Dendritic cell treated with granulocyte-macrophage colony-stimulating factor and Interleukin-4, amounts not matched to agents 40 ng/mL and 50 ng/mL, for 4 days (primary cell): ENCODE data around the gene TAF11L7.
"Not testable (repeated sequence)": the region's sequence is repeated elsewhere in the genome, so short reads cannot be mapped to it uniquely, and the experiment has no call there.

Source experiments
- H3K27ac Mint-ChIP-seq: one replicate; pipeline ENCODE4 v1.8.0; 2022; ENCODE audit warnings: mild to moderate bottlenecking, mixed read lengths
- H3K27me3 Mint-ChIP-seq: one replicate; pipeline ENCODE4 v1.8.0; 2022; ENCODE audit warnings: mild to moderate bottlenecking, mixed read lengths
- H3K36me3 Mint-ChIP-seq: one replicate; pipeline ENCODE4 v1.8.0; 2022; ENCODE audit warnings: low read depth, mixed read lengths
- H3K4me1 Mint-ChIP-seq: one replicate; pipeline ENCODE4 v1.8.0; 2022; ENCODE audit warnings: low read depth, mixed read lengths
- H3K4me3 Mint-ChIP-seq: one replicate; pipeline ENCODE4 v1.8.0; 2022; ENCODE audit warnings: mild to moderate bottlenecking, moderate library complexity, mixed read lengths
- H3K9me3 Mint-ChIP-seq: one replicate; pipeline ENCODE4 v1.8.0; 2022; ENCODE audit warnings: mixed read lengths
- intact Hi-C: fragments of 100-400 bp; cut with micrococcal nuclease; formaldehyde crosslinking; loops from one replicate; pipeline ENCODE4 v1.15.0; 2022

TAF11L7 gene

GRCh38 chr5:17585658-17586057 lies at the start of gene TAF11L7:
TAF11L7 (minus strand) TSS chr5:17585758.
- intact Hi-C loops, H3K27ac Mint-ChIP-seq, H3K4me1 Mint-ChIP-seq, H3K36me3 Mint-ChIP-seq, H3K9me3 Mint-ChIP-seq, H3K4me3 Mint-ChIP-seq, H3K27me3 Mint-ChIP-seq: not testable (repeated sequence)

GRCh38 chr5:17634160-17634559 lies 48.6 kb upstream of the TAF11L7 start, which contains the start of gene TAF11L14:
TAF11L14 (plus strand) TSS chr5:17634460.
- intact Hi-C loops = no loop called here
- H3K36me3 Mint-ChIP-seq = no peaks in the 10 kb centered on the region
- peaks cover 17% of the 10 kb centered on the region for H3K9me3 Mint-ChIP-seq
- H3K4me3 Mint-ChIP-seq = no peak within 1 kb of the TSS
- H3K27ac Mint-ChIP-seq = no peak within 1 kb of the TSS
- H3K4me1 Mint-ChIP-seq = no peaks in the 10 kb centered on the region
- H3K27me3 Mint-ChIP-seq = no peaks in the 10 kb centered on the region

- H3K9me3 Mint-ChIP-seq = peaks cover 17% of the 10 kb centered on the region
- H3K27ac Mint-ChIP-seq, H3K4me1 Mint-ChIP-seq: not testable (repeated sequence)
Observed at GRCh38 chr5:17631788-17632187, 46.2 kb upstream of the TAF11L7 start, which contains the start of gene TAF11L13. TAF11L13 (plus strand) TSS chr5:17632088.

GRCh38 chr5:17625686-17626085 lies 40.1 kb upstream of the TAF11L7 start:
- Mint-ChIP-seq H3K27me3 (no peaks in the 10 kb centered on the region), H3K4me3 (no peak overlapping the region), H3K4me1 (no peaks in the 10 kb centered on the region), H3K27ac (no peak overlapping the region), H3K36me3 (no peaks in the 10 kb centered on the region), H3K9me3 (peaks cover 19% of the 10 kb centered on the region)
- intact Hi-C loops = no loop called here

More at GRCh38 chr5:17631788-17632187, 46.2 kb upstream of the TAF11L7 start, which contains the start of gene TAF11L13:
- H3K27me3 Mint-ChIP-seq, intact Hi-C loops, H3K4me3 Mint-ChIP-seq, H3K36me3 Mint-ChIP-seq: not testable (repeated sequence)

- intact Hi-C loops = no loop called here
- no peak overlapping the region for H3K27ac Mint-ChIP-seq
- H3K27me3 Mint-ChIP-seq = no peaks in the 10 kb centered on the region
- H3K9me3 Mint-ChIP-seq = peaks cover 27% of the 10 kb centered on the region
- no peaks in the 10 kb centered on the region for H3K4me1 Mint-ChIP-seq
- H3K36me3 Mint-ChIP-seq = no peaks in the 10 kb centered on the region
- H3K4me3 Mint-ChIP-seq = no peak overlapping the region
Observed at GRCh38 chr5:17620627-17621026, 35.1 kb upstream of the TAF11L7 start.

GRCh38 chr5:17619354-17619753 lies 33.8 kb upstream of the TAF11L7 start:
- H3K4me1 Mint-ChIP-seq = no peaks in the 10 kb centered on the region
- H3K9me3 Mint-ChIP-seq = peaks cover 36% of the 10 kb centered on the region
- no peak overlapping the region for H3K27ac Mint-ChIP-seq
- H3K36me3 Mint-ChIP-seq = no peaks in the 10 kb centered on the region
- no peaks in the 10 kb centered on the region for H3K27me3 Mint-ChIP-seq
- intact Hi-C loops = no loop called here
- no peak overlapping the region for H3K4me3 Mint-ChIP-seq

- Mint-ChIP-seq H3K27me3 (no peaks in the 10 kb centered on the region), H3K4me3 (no peak overlapping the region), H3K36me3 (no peaks in the 10 kb centered on the region), H3K27ac (no peak overlapping the region), H3K9me3 (peaks cover 16% of the 10 kb centered on the region), H3K4me1 (no peaks in the 10 kb centered on the region)
- intact Hi-C loops = no loop called here
Observed at GRCh38 chr5:17614872-17615605, 29.5 kb upstream of the TAF11L7 start.

GRCh38 chr5:17610092-17610491 lies 24.5 kb upstream of the TAF11L7 start, which contains the start of gene TAF11L12:
TAF11L12 (plus strand) TSS chr5:17610392.
- H3K9me3 Mint-ChIP-seq, H3K36me3 Mint-ChIP-seq, H3K4me1 Mint-ChIP-seq, intact Hi-C loops, H3K27me3 Mint-ChIP-seq, H3K4me3 Mint-ChIP-seq, H3K27ac Mint-ChIP-seq: not testable (repeated sequence)

GRCh38 chr5:17607461-17607860 lies 21.9 kb upstream of the TAF11L7 start:
- H3K4me1 Mint-ChIP-seq, H3K27me3 Mint-ChIP-seq, intact Hi-C loops, H3K27ac Mint-ChIP-seq, H3K4me3 Mint-ChIP-seq, H3K9me3 Mint-ChIP-seq, H3K36me3 Mint-ChIP-seq: not testable (repeated sequence)

GRCh38 chr5:17604951-17605350 lies 19.4 kb upstream of the TAF11L7 start:
- Mint-ChIP-seq H3K36me3 (no peaks in the 10 kb centered on the region), H3K9me3 (peaks cover under 1% of the 10 kb centered on the region), H3K27ac (no peak overlapping the region), H3K4me3 (no peak overlapping the region), H3K27me3 (no peaks in the 10 kb centered on the region), H3K4me1 (no peaks in the 10 kb centered on the region)
- intact Hi-C loops = no loop called here

- peaks cover 11% of the 10 kb centered on the region for H3K9me3 Mint-ChIP-seq
- H3K27ac Mint-ChIP-seq, H3K4me3 Mint-ChIP-seq, H3K27me3 Mint-ChIP-seq, intact Hi-C loops, H3K36me3 Mint-ChIP-seq, H3K4me1 Mint-ChIP-seq: not testable (repeated sequence)
Observed at GRCh38 chr5:17603880-17604279, 18.3 kb upstream of the TAF11L7 start, which contains the start of gene TAF11L11. TAF11L11 (plus strand) TSS chr5:17604183.

GRCh38 chr5:17597728-17598127 lies 12.2 kb upstream of the TAF11L7 start, which contains the start of gene TAF11L10:
TAF11L10 (minus strand) TSS chr5:17597828.
- H3K4me3 Mint-ChIP-seq, H3K27me3 Mint-ChIP-seq, intact Hi-C loops, H3K36me3 Mint-ChIP-seq, H3K27ac Mint-ChIP-seq, H3K4me1 Mint-ChIP-seq: not testable (repeated sequence)
- peaks cover 11% of the 10 kb centered on the region for H3K9me3 Mint-ChIP-seq

GRCh38 chr5:17594255-17594654 lies 8.7 kb upstream of the TAF11L7 start, which contains the start of gene TAF11L9:
TAF11L9 (minus strand) TSS chr5:17594394.
- H3K4me3 Mint-ChIP-seq, H3K27ac Mint-ChIP-seq, H3K27me3 Mint-ChIP-seq, H3K9me3 Mint-ChIP-seq, H3K36me3 Mint-ChIP-seq, H3K4me1 Mint-ChIP-seq, intact Hi-C loops: not testable (repeated sequence)

- H3K36me3 Mint-ChIP-seq, H3K27ac Mint-ChIP-seq, intact Hi-C loops, H3K4me3 Mint-ChIP-seq, H3K9me3 Mint-ChIP-seq, H3K4me1 Mint-ChIP-seq, H3K27me3 Mint-ChIP-seq: not testable (repeated sequence)
Observed at GRCh38 chr5:17590860-17591259, 5.3 kb upstream of the TAF11L7 start, which contains the start of gene TAF11L8. TAF11L8 (minus strand) TSS chr5:17590960.
